Measurements from ENCODE around the gene SPINT3.

DNA sequence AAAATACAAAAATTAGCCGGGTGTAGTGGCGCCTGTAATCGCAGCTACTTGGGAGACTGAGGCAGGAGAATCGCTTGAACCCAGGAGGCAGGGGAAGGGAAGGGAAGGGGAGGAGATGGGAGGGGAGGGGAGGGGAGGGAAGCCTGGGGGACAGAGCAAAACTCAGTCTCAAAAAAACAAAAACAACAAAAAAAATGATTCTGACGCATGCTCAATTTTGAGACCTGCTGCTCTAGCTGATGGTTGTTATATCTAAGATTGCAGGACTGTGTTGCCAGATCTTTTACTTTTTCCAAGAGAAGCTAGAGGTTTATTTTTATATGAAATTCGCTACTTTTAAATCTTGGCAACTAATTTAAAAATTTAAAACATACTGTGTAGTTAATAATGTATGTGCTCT lies 48.2 kb downstream of the SPINT3 start:
- TF ChIP-seq ZNF70 (CRISPR knock-in tag; IDR thresholded peaks at IDR 0.05): no peak
- no peak for TF ChIP-seq OSR1 (CRISPR knock-in tag; IDR thresholded peaks at IDR 0.05)
- TF ChIP-seq RARB (CRISPR knock-in tag; IDR thresholded peaks at IDR 0.05): no peak
- TF ChIP-seq GLIS3 (CRISPR knock-in tag; IDR thresholded peaks at IDR 0.05): no peak
- TF ChIP-seq, protein P1, sequence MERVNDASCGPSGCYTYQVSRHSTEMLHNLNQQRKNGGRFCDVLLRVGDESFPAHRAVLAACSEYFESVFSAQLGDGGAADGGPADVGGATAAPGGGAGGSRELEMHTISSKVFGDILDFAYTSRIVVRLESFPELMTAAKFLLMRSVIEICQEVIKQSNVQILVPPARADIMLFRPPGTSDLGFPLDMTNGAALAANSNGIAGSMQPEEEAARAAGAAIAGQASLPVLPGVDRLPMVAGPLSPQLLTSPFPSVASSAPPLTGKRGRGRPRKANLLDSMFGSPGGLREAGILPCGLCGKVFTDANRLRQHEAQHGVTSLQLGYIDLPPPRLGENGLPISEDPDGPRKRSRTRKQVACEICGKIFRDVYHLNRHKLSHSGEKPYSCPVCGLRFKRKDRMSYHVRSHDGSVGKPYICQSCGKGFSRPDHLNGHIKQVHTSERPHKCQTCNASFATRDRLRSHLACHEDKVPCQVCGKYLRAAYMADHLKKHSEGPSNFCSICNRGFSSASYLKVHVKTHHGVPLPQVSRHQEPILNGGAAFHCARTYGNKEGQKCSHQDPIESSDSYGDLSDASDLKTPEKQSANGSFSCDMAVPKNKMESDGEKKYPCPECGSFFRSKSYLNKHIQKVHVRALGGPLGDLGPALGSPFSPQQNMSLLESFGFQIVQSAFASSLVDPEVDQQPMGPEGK (CRISPR knock-in tag; IDR thresholded peaks at IDR 0.05; ENCODE audit: borderline replicate concordance): no peak
- TF ChIP-seq, protein P2, sequence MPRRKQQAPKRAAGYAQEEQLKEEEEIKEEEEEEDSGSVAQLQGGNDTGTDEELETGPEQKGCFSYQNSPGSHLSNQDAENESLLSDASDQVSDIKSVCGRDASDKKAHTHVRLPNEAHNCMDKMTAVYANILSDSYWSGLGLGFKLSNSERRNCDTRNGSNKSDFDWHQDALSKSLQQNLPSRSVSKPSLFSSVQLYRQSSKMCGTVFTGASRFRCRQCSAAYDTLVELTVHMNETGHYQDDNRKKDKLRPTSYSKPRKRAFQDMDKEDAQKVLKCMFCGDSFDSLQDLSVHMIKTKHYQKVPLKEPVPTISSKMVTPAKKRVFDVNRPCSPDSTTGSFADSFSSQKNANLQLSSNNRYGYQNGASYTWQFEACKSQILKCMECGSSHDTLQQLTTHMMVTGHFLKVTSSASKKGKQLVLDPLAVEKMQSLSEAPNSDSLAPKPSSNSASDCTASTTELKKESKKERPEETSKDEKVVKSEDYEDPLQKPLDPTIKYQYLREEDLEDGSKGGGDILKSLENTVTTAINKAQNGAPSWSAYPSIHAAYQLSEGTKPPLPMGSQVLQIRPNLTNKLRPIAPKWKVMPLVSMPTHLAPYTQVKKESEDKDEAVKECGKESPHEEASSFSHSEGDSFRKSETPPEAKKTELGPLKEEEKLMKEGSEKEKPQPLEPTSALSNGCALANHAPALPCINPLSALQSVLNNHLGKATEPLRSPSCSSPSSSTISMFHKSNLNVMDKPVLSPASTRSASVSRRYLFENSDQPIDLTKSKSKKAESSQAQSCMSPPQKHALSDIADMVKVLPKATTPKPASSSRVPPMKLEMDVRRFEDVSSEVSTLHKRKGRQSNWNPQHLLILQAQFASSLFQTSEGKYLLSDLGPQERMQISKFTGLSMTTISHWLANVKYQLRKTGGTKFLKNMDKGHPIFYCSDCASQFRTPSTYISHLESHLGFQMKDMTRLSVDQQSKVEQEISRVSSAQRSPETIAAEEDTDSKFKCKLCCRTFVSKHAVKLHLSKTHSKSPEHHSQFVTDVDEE (CRISPR knock-in tag; IDR thresholded peaks at IDR 0.05): no peak
- no peak for TF ChIP-seq ZFP3 (CRISPR knock-in tag; IDR thresholded peaks at IDR 0.05)

Measured in SK-N-SH treated with all-trans-retinoic acid at 6 μM for 48 hours (cell line).